Endothelial cell (in vitro differentiated cells): Measurements from ENCODE around the gene KBTBD12. TPM values are rescaled to one million over a fixed set of nuclear protein-coding genes. Genes with fewer than 3 reads are reported as not detected.

Source experiments
- DNase-seq: peaks from one replicate; pipeline ENCODE4 v3.0.0; 2021; ENCODE audit warnings: low spot score
- H3K27ac Mint-ChIP-seq: one replicate; pipeline ENCODE4 v1.8.0; 2021; ENCODE audit warnings: mixed read lengths, inconsistent platforms; ENCODE audit not compliant: unreplicated experiment
- H3K27me3 Mint-ChIP-seq: one replicate; pipeline ENCODE4 v1.8.0; 2021; ENCODE audit warnings: mild to moderate bottlenecking, moderate library complexity, mixed read lengths, inconsistent platforms; ENCODE audit not compliant: unreplicated experiment
- H3K36me3 Mint-ChIP-seq: one replicate; pipeline ENCODE4 v1.8.0; 2021; ENCODE audit warnings: mild to moderate bottlenecking, low read depth, mixed read lengths, inconsistent platforms; ENCODE audit not compliant: unreplicated experiment
- H3K4me1 Mint-ChIP-seq: one replicate; pipeline ENCODE4 v1.8.0; 2021; ENCODE audit warnings: mild to moderate bottlenecking, mixed read lengths, inconsistent platforms; ENCODE audit not compliant: unreplicated experiment
- H3K4me3 Mint-ChIP-seq: one replicate; pipeline ENCODE4 v1.8.0; 2021; ENCODE audit warnings: mild to moderate bottlenecking, mixed read lengths, inconsistent platforms; ENCODE audit not compliant: unreplicated experiment
- H3K9me3 Mint-ChIP-seq: one replicate; pipeline ENCODE4 v1.8.0; 2021; ENCODE audit warnings: mixed read lengths, inconsistent platforms; ENCODE audit not compliant: unreplicated experiment
- CTCF ChIP-seq: fragments of 200-600 bp; sonication (generic); IDR thresholded peaks from one replicate; pipeline ENCODE4 v1.5.0; 2021; ENCODE audit warnings: antibody characterized with exemption; ENCODE audit not compliant: unreplicated experiment
- total RNA-seq: library from RNA; stranded (reverse); fragmentation: NEBNext Ultra II Directional; extraction: Animal tissue kit (Norgen Biotek cat#: 25700); gene quantifications from one replicate; pipeline ENCODE4 v1.2.1, GENCODE V29; 2021; ENCODE audit not compliant: unreplicated experiment

Gene KBTBD12
- total RNA-seq, 1 donor from 2014 or later: 0.05 TPM

DNA sequence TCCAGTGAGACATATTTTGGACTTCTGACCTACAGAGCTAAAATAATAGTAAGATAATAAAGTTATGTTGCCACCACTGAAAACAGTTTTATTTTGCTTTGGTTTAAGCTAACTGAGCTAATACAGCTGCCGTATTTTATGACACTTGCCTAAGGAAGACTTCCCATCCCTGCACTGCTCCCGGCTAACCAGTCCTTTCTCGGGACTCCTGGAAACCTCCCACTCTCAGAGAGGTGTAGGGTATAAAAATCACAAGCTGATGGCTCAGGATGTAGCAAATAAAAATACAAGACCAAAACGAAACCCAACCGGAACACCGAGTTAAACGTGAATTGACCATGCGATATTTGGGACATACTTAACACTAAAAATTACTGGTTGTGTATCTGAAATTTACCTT, 448 bp upstream of the KBTBD12 start:
- Mint-ChIP-seq H3K36me3 (no peaks in the 10 kb centered on the region), H3K4me1 (peaks cover 11% of the 10 kb centered on the region), H3K27ac (no peak overlapping the region), H3K27me3 (peaks cover 6% of the 10 kb centered on the region), H3K4me3 (peak overlapping the region; percentile 16), H3K9me3 (no peaks in the 10 kb centered on the region)
- TF ChIP-seq CTCF: no peak
- no peak for DNase-seq

GRCh38 chr3:127915937-127916493, 983 bp downstream of the KBTBD12 start:
- H3K9me3 Mint-ChIP-seq: no peaks in the 10 kb centered on the region
- peak overlapping the region; percentile 78 for H3K4me3 Mint-ChIP-seq
- H3K27me3 Mint-ChIP-seq: peaks cover 6% of the 10 kb centered on the region
- TF ChIP-seq CTCF: no peak
- no peaks in the 10 kb centered on the region for H3K36me3 Mint-ChIP-seq
- peaks cover 9% of the 10 kb centered on the region for H3K4me1 Mint-ChIP-seq
- no peak overlapping the region for H3K27ac Mint-ChIP-seq
- DNase-seq: no peak

GRCh38 chr3:127920738-127921137, 5.7 kb downstream of the KBTBD12 start:
- Mint-ChIP-seq H3K9me3 (no peaks in the 10 kb centered on the region), H3K27ac (no peak overlapping the region), H3K4me3 (no peak overlapping the region), H3K4me1 (peaks cover 11% of the 10 kb centered on the region), H3K27me3 (peaks cover 1% of the 10 kb centered on the region), H3K36me3 (no peaks in the 10 kb centered on the region)
- DNase-seq: no peak
- TF ChIP-seq CTCF: no peak

DNA sequence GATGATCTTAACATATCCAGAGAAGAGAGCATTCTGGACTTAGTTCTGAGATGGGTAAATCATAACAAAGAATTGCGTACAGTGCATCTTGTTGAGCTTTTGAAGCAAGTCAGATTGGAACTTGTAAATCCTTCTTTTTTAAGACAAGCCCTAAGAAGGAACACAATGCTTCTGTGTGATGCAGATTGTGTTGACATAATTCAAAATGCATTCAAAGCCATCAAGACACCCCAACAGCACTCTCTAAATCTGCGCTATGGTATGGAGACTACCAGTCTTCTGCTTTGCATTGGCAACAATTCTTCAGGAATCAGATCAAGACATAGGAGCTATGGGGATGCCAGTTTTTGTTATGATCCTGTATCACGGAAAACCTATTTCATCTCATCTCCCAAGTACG, 8.6 kb downstream of the KBTBD12 start:
- Mint-ChIP-seq H3K9me3 (no peaks in the 10 kb centered on the region), H3K4me3 (no peak overlapping the region), H3K36me3 (no peaks in the 10 kb centered on the region), H3K27ac (no peak overlapping the region), H3K4me1 (peaks cover 14% of the 10 kb centered on the region), H3K27me3 (no peaks in the 10 kb centered on the region)
- no peak for TF ChIP-seq CTCF
- DNase-seq: no peak

GRCh38 chr3:127925384-127925783, 10.4 kb downstream of the KBTBD12 start:
- peaks cover 14% of the 10 kb centered on the region for H3K4me1 Mint-ChIP-seq
- TF ChIP-seq CTCF: no peak

More at GRCh38 chr3:127925384-127925783, 10.4 kb downstream of the KBTBD12 start:
- no peaks in the 10 kb centered on the region for H3K36me3 Mint-ChIP-seq
- no peak overlapping the region for H3K4me3 Mint-ChIP-seq
- H3K27ac Mint-ChIP-seq: no peak overlapping the region
- DNase-seq: no peak
- H3K9me3 Mint-ChIP-seq: no peaks in the 10 kb centered on the region
- H3K27me3 Mint-ChIP-seq: no peaks in the 10 kb centered on the region
